Measurements from ENCODE around the gene ANKZF1. TPM values are rescaled to one million over a fixed set of nuclear protein-coding genes. Genes with fewer than 3 reads are reported as not detected.
A peak's percentile ranks its signal among the peaks of the same experiment; 100 is the strongest.

The ANKZF1 gene, protein sequence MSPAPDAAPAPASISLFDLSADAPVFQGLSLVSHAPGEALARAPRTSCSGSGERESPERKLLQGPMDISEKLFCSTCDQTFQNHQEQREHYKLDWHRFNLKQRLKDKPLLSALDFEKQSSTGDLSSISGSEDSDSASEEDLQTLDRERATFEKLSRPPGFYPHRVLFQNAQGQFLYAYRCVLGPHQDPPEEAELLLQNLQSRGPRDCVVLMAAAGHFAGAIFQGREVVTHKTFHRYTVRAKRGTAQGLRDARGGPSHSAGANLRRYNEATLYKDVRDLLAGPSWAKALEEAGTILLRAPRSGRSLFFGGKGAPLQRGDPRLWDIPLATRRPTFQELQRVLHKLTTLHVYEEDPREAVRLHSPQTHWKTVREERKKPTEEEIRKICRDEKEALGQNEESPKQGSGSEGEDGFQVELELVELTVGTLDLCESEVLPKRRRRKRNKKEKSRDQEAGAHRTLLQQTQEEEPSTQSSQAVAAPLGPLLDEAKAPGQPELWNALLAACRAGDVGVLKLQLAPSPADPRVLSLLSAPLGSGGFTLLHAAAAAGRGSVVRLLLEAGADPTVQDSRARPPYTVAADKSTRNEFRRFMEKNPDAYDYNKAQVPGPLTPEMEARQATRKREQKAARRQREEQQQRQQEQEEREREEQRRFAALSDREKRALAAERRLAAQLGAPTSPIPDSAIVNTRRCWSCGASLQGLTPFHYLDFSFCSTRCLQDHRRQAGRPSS
- total RNA-seq (ENCODE audit: low replicate concordance), result 65.9 and 76.3 TPM in 2 replicates

DNA sequence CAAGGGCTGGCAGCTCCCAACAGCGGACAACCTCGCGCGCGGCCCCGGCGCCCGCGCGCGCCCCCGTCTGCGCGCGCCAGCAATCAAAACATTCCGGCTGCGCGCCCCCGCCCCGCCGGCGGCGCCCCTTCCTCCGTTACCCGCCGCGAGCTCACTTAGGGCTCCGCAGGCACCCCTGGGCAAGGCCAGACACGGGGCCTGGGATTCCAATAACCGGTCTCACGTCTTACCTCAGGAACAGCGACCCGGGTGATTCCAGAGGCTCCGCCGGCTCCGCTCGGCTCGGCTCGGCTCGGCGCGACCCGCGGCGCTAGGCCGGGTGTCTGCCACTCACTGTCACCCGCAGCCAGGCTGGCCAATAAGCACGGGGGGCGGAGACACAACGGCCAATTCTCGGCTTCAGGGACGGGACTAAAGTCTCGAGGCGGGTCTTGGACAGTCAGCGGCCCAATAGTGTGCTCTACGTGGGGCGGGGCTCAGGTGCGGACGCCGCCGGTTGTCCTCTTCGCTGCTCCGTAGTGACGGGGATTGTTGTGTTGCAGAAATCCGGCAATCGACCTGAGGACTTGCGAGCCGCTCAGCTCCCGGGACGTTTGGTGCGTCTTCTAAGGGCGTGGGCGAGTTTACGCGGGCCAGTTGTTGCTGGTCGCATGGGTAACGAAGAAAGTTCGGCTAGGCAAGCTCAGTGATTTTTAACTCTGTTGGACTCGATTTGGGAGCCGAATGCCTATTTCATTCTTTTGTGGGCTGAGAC is at the start of gene ANKZF1, which contains the start of gene ATG9A:
ANKZF1 (plus strand) TSS at position 502 of the 754 bp plus-strand sequence. CDS start 452 bp downstream, outside the sequence.
ATG9A (minus strand) TSS at position 332 of the 754 bp plus-strand sequence. CDS start 1,612 bp downstream, outside the sequence.
- H3K4me3 Mint-ChIP-seq, result peak within 1 kb of the TSS; percentile 97
- Histone ChIP-seq H3K27me3 (no peaks in the 10 kb centered on the region), H2AFZ (replicated peaks) (peak within 1 kb of the TSS; percentile 90), H3K4me1 (peaks cover 12% of the 10 kb centered on the region), H3K9me3 (ENCODE audit: low read depth) (no peaks in the 10 kb centered on the region), H3K4me3 (peak within 1 kb of the TSS; percentile 76), H3K27ac (peak within 1 kb of the TSS; percentile 32), H4K20me1 (ENCODE audit: low read depth) (peaks cover 4% of the 10 kb centered on the region), H3K36me3 (no peaks in the 10 kb centered on the region), H3K79me2 (ENCODE audit: low read depth) (peaks cover 37% of the 10 kb centered on the region), H3K9ac (peak within 1 kb of the TSS; percentile 61), H3F3A (ENCODE audit: low read depth) (peaks cover 11% of the 10 kb centered on the region), H3K4me2 (peak within 1 kb of the TSS; percentile 95)
- H3K27me3 Mint-ChIP-seq (ENCODE audit: insufficient read depth, low read depth), result no peaks in the 10 kb centered on the region
- peaks cover 20% of the 10 kb centered on the region for H3K36me3 Mint-ChIP-seq
- peak; percentile 100 for DNase-seq (ENCODE audit: low spot score)
- H3K9me3 Mint-ChIP-seq, result no peaks in the 10 kb centered on the region
- H3K4me1 Mint-ChIP-seq, result peaks cover 26% of the 10 kb centered on the region
- peak within 1 kb of the TSS; percentile 59 for H3K27ac Mint-ChIP-seq
- TF ChIP-seq EZH2phosphoT487 (IDR thresholded peaks at IDR 0.05), result peak; percentile 54
- TF ChIP-seq EZH2 (IDR thresholded peaks at IDR 0.05), result no peak
- TF ChIP-seq, protein P1, sequence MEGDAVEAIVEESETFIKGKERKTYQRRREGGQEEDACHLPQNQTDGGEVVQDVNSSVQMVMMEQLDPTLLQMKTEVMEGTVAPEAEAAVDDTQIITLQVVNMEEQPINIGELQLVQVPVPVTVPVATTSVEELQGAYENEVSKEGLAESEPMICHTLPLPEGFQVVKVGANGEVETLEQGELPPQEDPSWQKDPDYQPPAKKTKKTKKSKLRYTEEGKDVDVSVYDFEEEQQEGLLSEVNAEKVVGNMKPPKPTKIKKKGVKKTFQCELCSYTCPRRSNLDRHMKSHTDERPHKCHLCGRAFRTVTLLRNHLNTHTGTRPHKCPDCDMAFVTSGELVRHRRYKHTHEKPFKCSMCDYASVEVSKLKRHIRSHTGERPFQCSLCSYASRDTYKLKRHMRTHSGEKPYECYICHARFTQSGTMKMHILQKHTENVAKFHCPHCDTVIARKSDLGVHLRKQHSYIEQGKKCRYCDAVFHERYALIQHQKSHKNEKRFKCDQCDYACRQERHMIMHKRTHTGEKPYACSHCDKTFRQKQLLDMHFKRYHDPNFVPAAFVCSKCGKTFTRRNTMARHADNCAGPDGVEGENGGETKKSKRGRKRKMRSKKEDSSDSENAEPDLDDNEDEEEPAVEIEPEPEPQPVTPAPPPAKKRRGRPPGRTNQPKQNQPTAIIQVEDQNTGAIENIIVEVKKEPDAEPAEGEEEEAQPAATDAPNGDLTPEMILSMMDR (IDR thresholded peaks at IDR 0.05), result no peak

- Histone ChIP-seq H3F3A (ENCODE audit: low read depth) (peaks cover 25% of the 10 kb centered on the region), H3K4me2 (no peak overlapping the region), H3K9ac (no peak overlapping the region), H3K27me3 (no peaks in the 10 kb centered on the region), H3K4me1 (peaks cover 9% of the 10 kb centered on the region), H2AFZ (replicated peaks) (no peak overlapping the region), H4K20me1 (ENCODE audit: low read depth) (peaks cover 15% of the 10 kb centered on the region), H3K36me3 (no peaks in the 10 kb centered on the region), H3K9me3 (ENCODE audit: low read depth) (no peaks in the 10 kb centered on the region), H3K4me3 (no peak overlapping the region), H3K27ac (no peak overlapping the region), H3K79me2 (ENCODE audit: low read depth) (peaks cover 18% of the 10 kb centered on the region)
- Mint-ChIP-seq H3K27me3 (ENCODE audit: insufficient read depth, low read depth) (peaks cover 7% of the 10 kb centered on the region), H3K4me3 (peak overlapping the region; percentile 53), H3K9me3 (no peaks in the 10 kb centered on the region), H3K36me3 (peaks cover 20% of the 10 kb centered on the region), H3K27ac (no peak overlapping the region), H3K4me1 (peaks cover 17% of the 10 kb centered on the region)
- no peak for TF ChIP-seq EZH2 (IDR thresholded peaks at IDR 0.05)
- TF ChIP-seq, protein P1 (IDR thresholded peaks at IDR 0.05), result no peak
- no peak for TF ChIP-seq EZH2phosphoT487 (IDR thresholded peaks at IDR 0.05)
- no peak for DNase-seq (ENCODE audit: low spot score)
Measured at GRCh38 chr2:219180961-219181360, 48.6 kb upstream of the ANKZF1 start.

GRCh38 chr2:219181531-219181930 is 48.1 kb upstream of the ANKZF1 start:
- Histone ChIP-seq H3K9me3 (ENCODE audit: low read depth) (no peaks in the 10 kb centered on the region), H3K27ac (no peak overlapping the region), H4K20me1 (ENCODE audit: low read depth) (peaks cover 11% of the 10 kb centered on the region), H3K4me3 (no peak overlapping the region), H2AFZ (replicated peaks) (no peak overlapping the region), H3K79me2 (ENCODE audit: low read depth) (peaks cover 15% of the 10 kb centered on the region), H3F3A (ENCODE audit: low read depth) (peaks cover 20% of the 10 kb centered on the region), H3K9ac (no peak overlapping the region), H3K4me1 (peaks cover 7% of the 10 kb centered on the region), H3K36me3 (no peaks in the 10 kb centered on the region), H3K4me2 (no peak overlapping the region), H3K27me3 (no peaks in the 10 kb centered on the region)
- TF ChIP-seq EZH2 (IDR thresholded peaks at IDR 0.05), result no peak
- Mint-ChIP-seq H3K4me1 (peaks cover 15% of the 10 kb centered on the region), H3K4me3 (no peak overlapping the region), H3K27ac (no peak overlapping the region), H3K27me3 (ENCODE audit: insufficient read depth, low read depth) (peaks cover 7% of the 10 kb centered on the region), H3K9me3 (no peaks in the 10 kb centered on the region), H3K36me3 (peaks cover 20% of the 10 kb centered on the region)
- DNase-seq (ENCODE audit: low spot score), result no peak
